Fibroblast of lung (primary cell): ENCODE data around the gene CD68. TPM values are rescaled to one million over a fixed set of nuclear protein-coding genes. Genes with fewer than 3 reads are reported as not detected.

Source experiments
- DNase-seq, 2 donors: peaks; one replicate each; pipeline versions ENCODE4 v3.0.0 to v3.0.0-alpha.2; 2010; ENCODE audit warnings: low read depth in 2 of 2
- H2AFZ ChIP-seq: 2 replicates; pipeline ENCODE4 v1.5.1; 2012; ENCODE audit warnings: low read length, control low read depth, inconsistent platforms
- H3K27ac ChIP-seq: 2 replicates; pipeline ENCODE4 v1.5.1; 2011; ENCODE audit warnings: low read length, control low read depth; ENCODE audit not compliant: insufficient read depth
- H3K27me3 ChIP-seq: 2 replicates; pipeline ENCODE4 v1.5.1; 2011; ENCODE audit warnings: mild to moderate bottlenecking, low read length; ENCODE audit not compliant: control insufficient read depth, insufficient read depth
- H3K36me3 ChIP-seq: 2 replicates; pipeline ENCODE4 v1.5.1; 2011; ENCODE audit warnings: low read length; ENCODE audit not compliant: control insufficient read depth, insufficient read depth
- H3K4me1 ChIP-seq: 2 replicates; pipeline ENCODE4 v1.5.1; 2011; ENCODE audit warnings: low read length; ENCODE audit not compliant: control insufficient read depth, insufficient read depth; ENCODE audit errors: extremely low read depth
- H3K4me2 ChIP-seq: 2 replicates; pipeline ENCODE4 v1.5.1; 2011; ENCODE audit warnings: low read length, control low read depth; ENCODE audit not compliant: insufficient read depth; ENCODE audit errors: extremely low read depth
- H3K4me3 ChIP-seq, 4 experiments: fragments of 200-600 bp in 1 of 4; sonication (generic) in 1 of 4; replicated peaks in 1 of 4; 2 replicates each; pipeline ENCODE4 v1.5.1; 2011 to 2016; ENCODE audit warnings: low read length in 4 of 4, low read depth in 3 of 4, mild to moderate bottlenecking in 3 of 4, control low read depth in 2 of 4, inconsistent platforms in 1 of 4, mixed read lengths in 1 of 4; ENCODE audit not compliant: insufficient read depth in 1 of 4; ENCODE audit errors: control extremely low read depth in 1 of 4
- H3K79me2 ChIP-seq: 2 replicates; pipeline ENCODE4 v1.5.1; 2012; ENCODE audit warnings: mild to moderate bottlenecking, low read length, inconsistent platforms; ENCODE audit not compliant: control insufficient read depth, insufficient read depth
- H3K9ac ChIP-seq: 2 replicates; pipeline ENCODE4 v1.5.1; 2011; ENCODE audit warnings: mild to moderate bottlenecking, low read length, control low read depth; ENCODE audit not compliant: insufficient read depth
- H3K9me3 ChIP-seq: 2 replicates; pipeline ENCODE4 v1.5.1; 2012; ENCODE audit warnings: low read depth, low read length; ENCODE audit not compliant: control insufficient read depth, insufficient read depth
- H4K20me1 ChIP-seq: 2 replicates; pipeline ENCODE4 v1.5.1; 2011; ENCODE audit warnings: low read length; ENCODE audit not compliant: control insufficient read depth, insufficient read depth; ENCODE audit errors: extremely low read depth
- CTCF ChIP-seq, 2 donors: IDR thresholded peaks in 1 of 2; conservative IDR thresholded peaks in 1 of 2; 1 replicate in 1 of 2; 2 replicates in 1 of 2; pipeline ENCODE4 v1.5.1; 2011 to 2012; ENCODE audit warnings: low read length in 2 of 2, control low read depth in 1 of 2, inconsistent platforms in 1 of 2, low read depth in 1 of 2, mild to moderate bottlenecking in 1 of 2
- EZH2 ChIP-seq: IDR thresholded peaks from 2 replicates; pipeline ENCODE4 v1.5.1; 2012; ENCODE audit warnings: low read length, control low read depth, mild to moderate bottlenecking; ENCODE audit errors: missing control alignments
- polyA plus RNA-seq, 2 donors: library from polyadenylated mRNA; depleted of rRNA in 1 of 2; stranded (reverse) in 1 of 2; unstranded in 1 of 2; fragments of >200 nt; gene quantifications; 2 replicates each; pipeline ENCODE4 v1.2.1, GENCODE V29; 2011 to 2012; ENCODE audit warnings: missing spikeins in 1 of 2
- total RNA-seq: library from RNA; depleted of rRNA; stranded (reverse); fragments of >200 nt; gene quantifications from 2 replicates; pipeline ENCODE4 v1.2.1, GENCODE V29; 2014

The CD68 gene
- total and polyA plus RNA-seq, 2 donors (not counting 1 experiment from before 2014, with no cell fraction given) = 29.4 to 90.4 TPM

DNA sequence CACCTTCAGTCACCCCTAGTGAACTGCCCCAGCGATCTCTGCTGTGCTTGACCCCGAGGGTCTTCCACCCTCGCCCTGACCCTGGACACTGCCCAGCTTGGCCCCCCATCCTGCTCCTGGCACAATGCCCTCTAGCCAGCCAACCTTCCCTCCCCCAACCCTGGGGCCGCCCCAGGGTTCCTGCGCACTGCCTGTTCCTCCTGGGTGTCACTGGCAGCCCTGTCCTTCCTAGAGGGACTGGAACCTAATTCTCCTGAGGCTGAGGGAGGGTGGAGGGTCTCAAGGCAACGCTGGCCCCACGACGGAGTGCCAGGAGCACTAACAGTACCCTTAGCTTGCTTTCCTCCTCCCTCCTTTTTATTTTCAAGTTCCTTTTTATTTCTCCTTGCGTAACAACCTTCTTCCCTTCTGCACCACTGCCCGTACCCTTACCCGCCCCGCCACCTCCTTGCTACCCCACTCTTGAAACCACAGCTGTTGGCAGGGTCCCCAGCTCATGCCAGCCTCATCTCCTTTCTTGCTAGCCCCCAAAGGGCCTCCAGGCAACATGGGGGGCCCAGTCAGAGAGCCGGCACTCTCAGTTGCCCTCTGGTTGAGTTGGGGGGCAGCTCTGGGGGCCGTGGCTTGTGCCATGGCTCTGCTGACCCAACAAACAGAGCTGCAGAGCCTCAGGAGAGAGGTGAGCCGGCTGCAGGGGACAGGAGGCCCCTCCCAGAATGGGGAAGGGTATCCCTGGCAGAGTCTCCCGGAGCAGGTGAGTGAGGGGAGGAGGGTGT lies 20.7 kb upstream of the CD68 start, which contains the start of gene TNFSF13:
TNFSF13 (plus strand) TSS at position 207 of the 776 bp plus-strand sequence; CDS start at position 497, 290 bp downstream.
- no peaks in the 10 kb centered on the region for H4K20me1 ChIP-seq
- peaks cover 18% of the 10 kb centered on the region for H3K79me2 ChIP-seq
- H3K36me3 ChIP-seq = peaks cover 2% of the 10 kb centered on the region
- no peak for DNase-seq
- H3K4me3 ChIP-seq = peak within 1 kb of the TSS in 1 of 4 experiments; percentile 35
- peak within 1 kb of the TSS; percentile 28 for H2AFZ ChIP-seq
- peak within 1 kb of the TSS; percentile 61 for H3K4me2 ChIP-seq
- peak within 1 kb of the TSS; percentile 13 for H3K27ac ChIP-seq
- no peaks in the 10 kb centered on the region for H3K27me3 ChIP-seq
- TF ChIP-seq EZH2 (no peak), CTCF (conservative IDR thresholded peaks at IDR 0.05 in 1 of 2, IDR thresholded peaks at IDR 0.05 in 1 of 2; ENCODE audit: low read depth in 1 of 2, low read length in 2 of 2) (no peak)
- H3K9me3 ChIP-seq = no peaks in the 10 kb centered on the region
- H3K4me1 ChIP-seq = peaks cover 19% of the 10 kb centered on the region
- H3K9ac ChIP-seq = peak within 1 kb of the TSS; percentile 1

GRCh38 chr17:7559320-7560171 lies 19.9 kb upstream of the CD68 start:
- Histone ChIP-seq H3K4me3 (no peak overlapping the region), H3K4me2 (no peak overlapping the region), H4K20me1 (no peaks in the 10 kb centered on the region), H3K9ac (no peak overlapping the region), H3K36me3 (peaks cover 8% of the 10 kb centered on the region), H3K4me1 (peaks cover 21% of the 10 kb centered on the region), H3K9me3 (no peaks in the 10 kb centered on the region), H3K79me2 (peaks cover 25% of the 10 kb centered on the region), H2AFZ (no peak overlapping the region), H3K27ac (no peak overlapping the region), H3K27me3 (no peaks in the 10 kb centered on the region)
- TF ChIP-seq EZH2 = no peak
- TF ChIP-seq CTCF (conservative IDR thresholded peaks at IDR 0.05 in 1 of 2, IDR thresholded peaks at IDR 0.05 in 1 of 2; ENCODE audit: low read depth in 1 of 2, low read length in 2 of 2) = no peak
- DNase-seq = no peak
